ENCODE measurements around the gene PRR3. TPM values are rescaled to one million over a fixed set of nuclear protein-coding genes. Genes with fewer than 3 reads are reported as not detected.

The PRR3 gene
- polyA plus RNA-seq, 3 donors: 2.8 to 7.1 (median 3.6) TPM

DNA sequence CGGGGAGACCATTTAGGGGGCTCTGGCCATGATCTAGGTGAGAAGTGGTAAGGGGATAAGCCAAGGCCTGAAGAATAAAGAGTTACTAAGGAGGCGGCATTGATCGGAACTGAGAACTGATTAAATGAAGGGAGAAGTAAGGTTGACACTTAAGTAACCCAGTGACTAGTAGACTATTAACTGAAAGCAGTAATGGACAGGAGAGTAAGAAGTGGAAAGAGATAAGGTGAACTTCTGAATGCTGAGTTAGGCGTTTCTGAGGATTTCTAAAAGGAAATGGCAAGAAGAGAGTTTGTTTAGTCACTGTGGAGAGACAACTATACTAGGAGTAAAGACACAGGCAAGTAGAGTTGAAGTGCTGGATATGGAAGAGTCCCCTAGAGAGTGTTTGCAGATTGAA, 16.0 kb downstream of the PRR3 start:
- Histone ChIP-seq H3K36me3 (replicated peaks in 1 of 2; ENCODE audit: control insufficient read depth in 1 of 2, insufficient read depth in 2 of 2, low read length in 2 of 2) (peaks cover 17 to 40% of the 10 kb centered on the region in 2 donors), H3K79me2 (ENCODE audit: insufficient read depth, low read length) (peaks cover 60% of the 10 kb centered on the region), H3K27me3 (ENCODE audit: control insufficient read depth in 2 of 2, insufficient read depth in 2 of 2, low read length in 2 of 2) (no peaks in the 10 kb centered on the region), H3K4me2 (replicated peaks; ENCODE audit: extremely low read depth, low read length, poor library complexity, severe bottlenecking) (no peak overlapping the region), H3K4me1 (ENCODE audit: control insufficient read depth in 1 of 2, insufficient read depth in 2 of 2, low read length in 2 of 2) (peaks cover 23 to 33% of the 10 kb centered on the region in 2 donors), H3K4me3 (replicated peaks in 1 of 3; ENCODE audit: low read depth in 2 of 3, low read length in 3 of 3) (no peak overlapping the region), H3K9me3 (replicated peaks in 1 of 2; ENCODE audit: control insufficient read depth in 1 of 2, insufficient read depth in 1 of 2, low read length in 2 of 2) (no peaks in the 10 kb centered on the region), H2AFZ (ENCODE audit: insufficient read depth, low read depth, low read length, poor library complexity, severe bottlenecking) (no peak overlapping the region), H3K9ac (ENCODE audit: insufficient read depth, low read length, poor library complexity, severe bottlenecking) (no peak overlapping the region), H3K27ac (ENCODE audit: low read depth in 1 of 2, low read length in 2 of 2) (peak overlapping the region in 1 of 2 donors; percentile 2), H4K20me1 (ENCODE audit: insufficient read depth, low read length) (peaks cover 61% of the 10 kb centered on the region)
- no peak overlapping the region for H3K4me3 Mint-ChIP-seq
- intact Hi-C loops (cut with micrococcal nuclease): no loop called here
- H3K27me3 Mint-ChIP-seq (ENCODE audit: low read depth in 3 of 3): peaks cover 1 to 5% (median 2%) of the 10 kb centered on the region in 3 donors
- WGBS (ENCODE audit: insufficient coverage): 57% methylated on average over 4 of the region's 4 CpGs
- H3K9me3 Mint-ChIP-seq: no peaks in the 10 kb centered on the region
- H3K36me3 Mint-ChIP-seq: peaks cover 28 to 40% of the 10 kb centered on the region in 2 donors
- peaks cover 40% of the 10 kb centered on the region for H3K4me1 Mint-ChIP-seq
- TF ChIP-seq, protein P1, sequence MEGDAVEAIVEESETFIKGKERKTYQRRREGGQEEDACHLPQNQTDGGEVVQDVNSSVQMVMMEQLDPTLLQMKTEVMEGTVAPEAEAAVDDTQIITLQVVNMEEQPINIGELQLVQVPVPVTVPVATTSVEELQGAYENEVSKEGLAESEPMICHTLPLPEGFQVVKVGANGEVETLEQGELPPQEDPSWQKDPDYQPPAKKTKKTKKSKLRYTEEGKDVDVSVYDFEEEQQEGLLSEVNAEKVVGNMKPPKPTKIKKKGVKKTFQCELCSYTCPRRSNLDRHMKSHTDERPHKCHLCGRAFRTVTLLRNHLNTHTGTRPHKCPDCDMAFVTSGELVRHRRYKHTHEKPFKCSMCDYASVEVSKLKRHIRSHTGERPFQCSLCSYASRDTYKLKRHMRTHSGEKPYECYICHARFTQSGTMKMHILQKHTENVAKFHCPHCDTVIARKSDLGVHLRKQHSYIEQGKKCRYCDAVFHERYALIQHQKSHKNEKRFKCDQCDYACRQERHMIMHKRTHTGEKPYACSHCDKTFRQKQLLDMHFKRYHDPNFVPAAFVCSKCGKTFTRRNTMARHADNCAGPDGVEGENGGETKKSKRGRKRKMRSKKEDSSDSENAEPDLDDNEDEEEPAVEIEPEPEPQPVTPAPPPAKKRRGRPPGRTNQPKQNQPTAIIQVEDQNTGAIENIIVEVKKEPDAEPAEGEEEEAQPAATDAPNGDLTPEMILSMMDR (IDR thresholded peaks at IDR 0.05): no peak
- peak overlapping the region in 2 of 7 donors; percentile 42 to 48 for H3K27ac Mint-ChIP-seq
- no peak for DNase-seq

DNA sequence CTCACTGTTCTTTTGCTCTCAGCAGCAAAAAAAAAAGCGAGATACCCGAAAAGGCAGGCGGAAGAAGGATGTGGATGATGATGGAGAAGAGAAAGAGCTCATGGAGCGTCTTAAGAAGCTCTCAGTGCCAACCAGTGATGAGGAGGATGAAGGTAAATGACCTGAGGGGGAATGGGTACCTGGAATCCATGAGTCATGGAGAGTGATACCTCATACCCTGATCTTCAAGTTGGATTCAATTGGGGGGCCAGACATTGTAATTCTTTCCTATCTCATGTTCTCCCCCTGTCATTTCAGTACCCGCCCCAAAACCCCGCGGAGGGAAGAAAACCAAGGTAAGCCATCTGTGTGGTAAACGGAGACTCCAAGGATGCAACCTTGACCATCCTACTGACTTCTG, 21.0 kb downstream of the PRR3 start:
- no peak overlapping the region for H3K4me3 ChIP-seq (replicated peaks in 1 of 3; ENCODE audit: low read depth in 2 of 3, low read length in 3 of 3)
- H3K36me3 ChIP-seq (replicated peaks in 1 of 2; ENCODE audit: control insufficient read depth in 1 of 2, insufficient read depth in 2 of 2, low read length in 2 of 2): peaks cover 60 to 89% of the 10 kb centered on the region in 2 donors
- no peak for DNase-seq
- H3K79me2 ChIP-seq (ENCODE audit: insufficient read depth, low read length): peaks cover 42% of the 10 kb centered on the region
- peaks cover 46% of the 10 kb centered on the region for H4K20me1 ChIP-seq (ENCODE audit: insufficient read depth, low read length)
- intact Hi-C loops (cut with micrococcal nuclease): loop anchor here in 1 of 2 donors (5.0 kb wide), 1 partner anchor 34 kb away; no protein-coding TSS in a partner anchor
- Mint-ChIP-seq H3K4me3 (no peak overlapping the region), H3K9me3 (no peaks in the 10 kb centered on the region), H3K27me3 (ENCODE audit: low read depth in 3 of 3) (no peaks in the 10 kb centered on the region), H3K36me3 (peaks cover 71 to 90% of the 10 kb centered on the region in 2 donors), H3K27ac (no peak overlapping the region), H3K4me1 (peaks cover 10% of the 10 kb centered on the region)
- H3K9ac ChIP-seq (ENCODE audit: insufficient read depth, low read length, poor library complexity, severe bottlenecking): no peak overlapping the region
- no peak overlapping the region for H3K4me2 ChIP-seq (replicated peaks; ENCODE audit: extremely low read depth, low read length, poor library complexity, severe bottlenecking)
- TF ChIP-seq, protein P1 (IDR thresholded peaks at IDR 0.05): no peak
- peaks cover under 1 to 6% of the 10 kb centered on the region in 2 donors for H3K4me1 ChIP-seq (ENCODE audit: control insufficient read depth in 1 of 2, insufficient read depth in 2 of 2, low read length in 2 of 2)
- no peak overlapping the region for H3K27ac ChIP-seq (ENCODE audit: low read depth in 1 of 2, low read length in 2 of 2)
- no peaks in the 10 kb centered on the region for H3K27me3 ChIP-seq (ENCODE audit: control insufficient read depth in 2 of 2, insufficient read depth in 2 of 2, low read length in 2 of 2)
- no peak overlapping the region for H2AFZ ChIP-seq (ENCODE audit: insufficient read depth, low read depth, low read length, poor library complexity, severe bottlenecking)
- H3K9me3 ChIP-seq (replicated peaks in 1 of 2; ENCODE audit: control insufficient read depth in 1 of 2, insufficient read depth in 1 of 2, low read length in 2 of 2): no peaks in the 10 kb centered on the region
- 100% methylated on average over 4 of the region's 8 CpGs for WGBS (ENCODE audit: insufficient coverage)

Data from CD14-positive monocyte (primary cell).